ENCODE data around the gene GAREM1.

DNA sequence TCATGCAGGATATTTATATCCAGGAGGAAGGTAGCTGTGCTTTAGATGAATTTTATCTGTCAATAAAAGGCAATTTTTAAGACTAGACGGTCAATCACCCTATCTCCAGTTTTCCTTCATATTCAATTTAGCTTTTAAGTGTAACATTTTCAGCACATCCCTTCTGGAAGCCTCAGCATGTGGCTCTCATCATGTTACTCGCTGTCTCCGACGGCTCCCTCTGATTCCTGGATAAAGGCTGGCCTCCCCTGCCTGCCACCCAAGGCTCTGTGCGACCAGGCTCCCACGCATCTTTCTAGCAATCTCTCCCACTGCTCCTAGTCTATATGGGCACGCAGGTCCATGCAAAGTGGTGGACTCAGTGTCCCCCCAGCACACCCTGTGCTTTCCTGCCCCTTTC lies 196.4 kb downstream of the GAREM1 start:
- TF ChIP-seq CTCF (IDR thresholded peaks at IDR 0.05) (no peak), TEAD4 (IDR thresholded peaks at IDR 0.05; ENCODE audit: borderline replicate concordance, insufficient read depth) (no peak), EZH2phosphoT487 (IDR thresholded peaks at IDR 0.05; ENCODE audit: borderline replicate concordance, low read depth) (no peak), RFX5 (IDR thresholded peaks at IDR 0.05; ENCODE audit: low read length) (no peak)
